ENCODE measurements around the gene TCF7L1. TPM values are rescaled to one million over a fixed set of nuclear protein-coding genes. Genes with fewer than 3 reads are reported as not detected.

The TCF7L1 gene
- total and polyA plus RNA-seq, 2 donors (not counting 3 experiments of a cell fraction or from before 2014, with no cell fraction given) = 9.6 to 17.4 TPM

DNA sequence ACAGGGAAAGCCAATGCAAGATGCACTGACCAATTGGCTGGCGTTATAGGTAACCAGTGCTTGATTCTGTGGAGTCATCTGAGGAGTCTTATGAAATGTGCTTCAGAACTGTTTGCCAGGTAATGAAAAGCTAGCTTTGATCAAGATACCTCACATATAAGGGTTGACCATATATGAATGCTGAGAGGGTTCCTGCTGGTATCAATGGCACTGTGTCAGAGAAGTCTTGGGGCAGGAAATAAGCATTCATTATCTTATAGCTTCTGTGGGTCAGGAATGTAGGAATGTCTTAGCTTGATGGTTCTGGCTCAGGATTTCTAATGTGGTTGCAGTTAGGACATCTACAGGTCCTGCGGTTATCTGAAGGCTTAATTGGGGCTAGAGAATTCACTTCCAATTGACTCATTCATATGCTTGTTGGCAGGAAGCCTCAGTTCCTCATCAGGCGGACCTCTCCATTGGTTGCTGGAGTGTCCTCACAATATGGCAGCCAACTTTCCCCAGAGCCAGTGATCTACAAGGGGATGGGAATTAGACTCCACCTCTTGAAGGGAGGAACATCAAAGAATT, 22.1 kb upstream of the TCF7L1 start:
- FAIRE-seq = no peak
- H4K20me1 ChIP-seq (replicated peaks; ENCODE audit: control insufficient read depth, extremely low read depth, insufficient read depth, low read length) = no peaks in the 10 kb centered on the region
- H3K4me1 ChIP-seq (ENCODE audit: control insufficient read depth, extremely low read depth, insufficient read depth, low read length) = no peaks in the 10 kb centered on the region
- H3K79me2 ChIP-seq (ENCODE audit: control insufficient read depth, insufficient read depth, low read length) = no peaks in the 10 kb centered on the region
- no peaks in the 10 kb centered on the region for H3K9me1 ChIP-seq (replicated peaks; ENCODE audit: control insufficient read depth, extremely low read depth, insufficient read depth, low read length)
- CTCF ChIA-PET = interaction anchor here (1.2 kb wide), 1 partner anchor 45 kb away, joined by 4 read pairs; no protein-coding TSS in a partner anchor
- H3K27ac ChIP-seq (ENCODE audit: insufficient read depth, low read depth, low read length) = no peak overlapping the region
- POLR2A ChIA-PET = no interaction called here
- H3K4me3 ChIP-seq (replicated peaks in 1 of 3; ENCODE audit: insufficient read depth in 1 of 3, low read depth in 1 of 3, low read length in 3 of 3) = no peak overlapping the region
- no peaks in the 10 kb centered on the region for H3K9me3 ChIP-seq (replicated peaks; ENCODE audit: control insufficient read depth, insufficient read depth, low read length)
- H3K27me3 ChIP-seq (ENCODE audit: control insufficient read depth in 2 of 2, insufficient read depth in 2 of 2, low read length in 2 of 2) = peaks cover 9 to 13% of the 10 kb centered on the region in 2 experiments
- no TSS peak for BruUV-seq (replicated peaks)
- no peak for DNase-seq (ENCODE audit: low read depth, low spot score)
- H3K36me3 ChIP-seq (ENCODE audit: control insufficient read depth in 2 of 2, extremely low read depth in 1 of 2, insufficient read depth in 2 of 2, low read length in 2 of 2) = no peaks in the 10 kb centered on the region
- no peak overlapping the region for H2AFZ ChIP-seq (ENCODE audit: low read depth, low read length)
- no peak overlapping the region for H3K9ac ChIP-seq (replicated peaks; ENCODE audit: extremely low read depth, insufficient read depth, low read length)
- intact Hi-C loops (cut with micrococcal nuclease) (no loop called here), dilution Hi-C loops (cut with MboI; ENCODE audit: extremely low pct_ligation_motif_present, low sequenced_read_pairs) (no loop called here)
- no peak overlapping the region for H3K4me2 ChIP-seq (ENCODE audit: insufficient read depth, low read length)
- TF ChIP-seq POLR2A (IDR thresholded peaks at IDR 0.05; ENCODE audit: low read depth, low read length) (no peak), MYC (IDR thresholded peaks at IDR 0.05; ENCODE audit: low read depth, low read length) (no peak), POLR2AphosphoS5 (IDR thresholded peaks at IDR 0.05; ENCODE audit: insufficient read depth, low read depth, low read length) (no peak), JUN (IDR thresholded peaks at IDR 0.05; ENCODE audit: borderline replicate concordance, insufficient read depth, insufficient read length, low read depth) (no peak), MAX (IDR thresholded peaks at IDR 0.05; ENCODE audit: insufficient read depth, insufficient read length) (no peak), FOS (IDR thresholded peaks at IDR 0.05; ENCODE audit: borderline replicate concordance, insufficient read depth, low read length) (no peak), EZH2 (IDR thresholded peaks at IDR 0.05; ENCODE audit: borderline replicate concordance, low read depth, low read length, severe bottlenecking) (no peak), GATA2 (IDR thresholded peaks at IDR 0.05; ENCODE audit: insufficient read depth, insufficient read length, low read depth, low read length) (no peak)
- TF ChIP-seq, protein P1, sequence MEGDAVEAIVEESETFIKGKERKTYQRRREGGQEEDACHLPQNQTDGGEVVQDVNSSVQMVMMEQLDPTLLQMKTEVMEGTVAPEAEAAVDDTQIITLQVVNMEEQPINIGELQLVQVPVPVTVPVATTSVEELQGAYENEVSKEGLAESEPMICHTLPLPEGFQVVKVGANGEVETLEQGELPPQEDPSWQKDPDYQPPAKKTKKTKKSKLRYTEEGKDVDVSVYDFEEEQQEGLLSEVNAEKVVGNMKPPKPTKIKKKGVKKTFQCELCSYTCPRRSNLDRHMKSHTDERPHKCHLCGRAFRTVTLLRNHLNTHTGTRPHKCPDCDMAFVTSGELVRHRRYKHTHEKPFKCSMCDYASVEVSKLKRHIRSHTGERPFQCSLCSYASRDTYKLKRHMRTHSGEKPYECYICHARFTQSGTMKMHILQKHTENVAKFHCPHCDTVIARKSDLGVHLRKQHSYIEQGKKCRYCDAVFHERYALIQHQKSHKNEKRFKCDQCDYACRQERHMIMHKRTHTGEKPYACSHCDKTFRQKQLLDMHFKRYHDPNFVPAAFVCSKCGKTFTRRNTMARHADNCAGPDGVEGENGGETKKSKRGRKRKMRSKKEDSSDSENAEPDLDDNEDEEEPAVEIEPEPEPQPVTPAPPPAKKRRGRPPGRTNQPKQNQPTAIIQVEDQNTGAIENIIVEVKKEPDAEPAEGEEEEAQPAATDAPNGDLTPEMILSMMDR (IDR thresholded peaks at IDR 0.05; ENCODE audit: extremely low read depth in 1 of 2, insufficient read depth in 1 of 2, low read depth in 1 of 2, low read length in 2 of 2) = no peak

Measured in endothelial cell of umbilical vein (primary cell).